ENCODE results near the gene NAP1L5. TPM values are rescaled to one million over a fixed set of nuclear protein-coding genes. Genes with fewer than 3 reads are reported as not detected.

NAP1L5 gene
- total and polyA plus RNA-seq, 2 experiments from 2014 or later = 2.0 to 2.4 TPM

GRCh38 chr4:88722276-88722780 is 24.7 kb upstream of the NAP1L5 start (continued):
- TF ChIP-seq ETS1 (IDR thresholded peaks at IDR 0.05) (no peak), ZNF114 (CRISPR knock-in tag; IDR thresholded peaks at IDR 0.05) (no peak)

DNA sequence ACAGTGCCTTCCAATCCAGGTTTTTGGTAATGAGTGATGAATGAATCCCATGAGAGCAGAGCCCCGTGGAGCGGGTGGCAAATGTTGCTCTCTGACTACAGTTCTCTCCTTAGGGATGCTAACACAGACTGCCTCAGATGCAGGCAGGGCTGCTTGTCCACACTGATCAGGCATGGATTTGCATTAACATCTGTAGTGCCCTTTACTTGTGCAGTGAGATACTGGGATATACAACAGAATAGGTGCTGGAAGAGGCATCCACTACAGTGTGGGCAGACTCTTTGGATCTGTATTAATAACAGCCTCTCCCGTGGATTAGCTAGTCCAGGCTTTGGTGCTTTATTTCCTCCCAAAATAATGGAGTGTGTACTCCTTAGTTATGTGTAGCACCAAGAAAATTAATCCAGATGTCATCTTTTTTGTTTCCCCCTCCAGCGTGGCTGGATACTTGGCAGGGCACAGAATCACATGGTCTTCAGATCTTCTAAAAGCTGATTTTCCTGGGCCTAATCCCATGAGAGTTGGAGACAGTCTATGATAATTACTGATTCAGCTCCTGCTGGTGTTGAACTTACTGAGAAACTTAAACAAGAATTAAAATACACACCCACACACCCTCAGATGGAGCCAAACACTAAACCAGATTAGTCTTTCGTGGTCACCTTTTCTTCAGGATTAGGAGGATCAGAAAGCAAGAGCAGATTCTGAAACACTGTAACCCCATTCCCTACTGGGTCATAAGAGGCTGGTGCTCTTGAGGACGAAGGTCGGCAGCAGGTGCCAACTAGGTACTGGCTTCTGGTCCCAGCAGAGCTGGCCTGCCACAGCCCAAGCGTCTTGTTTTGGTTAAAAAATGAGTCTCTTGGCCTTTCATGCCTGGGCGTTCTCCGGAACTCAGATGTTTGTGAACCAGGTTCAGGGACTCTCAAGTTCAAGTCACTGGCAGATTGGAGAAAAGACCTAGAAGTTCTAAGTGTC is 23.1 kb upstream of the NAP1L5 start:
- Histone ChIP-seq H4K20me1 (replicated peaks; ENCODE audit: insufficient read depth) (no peaks in the 10 kb centered on the region), H3K4me2 (no peak overlapping the region), H3K27me3 (ENCODE audit: insufficient read depth) (no peaks in the 10 kb centered on the region), H3K4me1 (ENCODE audit: insufficient read depth) (no peaks in the 10 kb centered on the region), H3K27ac (ENCODE audit: low read depth) (no peak overlapping the region), H3K4me3 (no peak overlapping the region), H3K36me3 (ENCODE audit: insufficient read depth) (0 out of 2 replicates have a peak, but pooled peaks cover 6% of the 10 kb centered on the region), H3K79me2 (replicated peaks; ENCODE audit: insufficient read depth) (no peaks in the 10 kb centered on the region), H2AFZ (no peak overlapping the region), H3K9me2 (ENCODE audit: insufficient read depth) (0 out of 2 replicates have a peak, but pooled peaks cover 3% of the 10 kb centered on the region), H3F3A (replicated peaks; ENCODE audit: low read depth) (no peaks in the 10 kb centered on the region)
- H3K27ac Mint-ChIP-seq = no peak overlapping the region; the same call in 1 of the 2 replicates
- ATAC-seq = no peak
- H3K36me3 Mint-ChIP-seq (ENCODE audit: low read depth) = peaks cover 17% of the 10 kb centered on the region
- DNase-seq (ENCODE audit: low spot score) = no peak
- peaks cover 4% of the 10 kb centered on the region for H3K27me3 Mint-ChIP-seq (ENCODE audit: insufficient read depth, low read depth, poor library complexity)
- no peak overlapping the region for H3K4me3 Mint-ChIP-seq
- TF ChIP-seq ZNF331 (CRISPR knock-in tag; IDR thresholded peaks at IDR 0.05; ENCODE audit: low read depth) (no peak), STAT1 (IDR thresholded peaks at IDR 0.05; ENCODE audit: unreplicated experiment) (no peak)
- TF ChIP-seq, protein P1, sequence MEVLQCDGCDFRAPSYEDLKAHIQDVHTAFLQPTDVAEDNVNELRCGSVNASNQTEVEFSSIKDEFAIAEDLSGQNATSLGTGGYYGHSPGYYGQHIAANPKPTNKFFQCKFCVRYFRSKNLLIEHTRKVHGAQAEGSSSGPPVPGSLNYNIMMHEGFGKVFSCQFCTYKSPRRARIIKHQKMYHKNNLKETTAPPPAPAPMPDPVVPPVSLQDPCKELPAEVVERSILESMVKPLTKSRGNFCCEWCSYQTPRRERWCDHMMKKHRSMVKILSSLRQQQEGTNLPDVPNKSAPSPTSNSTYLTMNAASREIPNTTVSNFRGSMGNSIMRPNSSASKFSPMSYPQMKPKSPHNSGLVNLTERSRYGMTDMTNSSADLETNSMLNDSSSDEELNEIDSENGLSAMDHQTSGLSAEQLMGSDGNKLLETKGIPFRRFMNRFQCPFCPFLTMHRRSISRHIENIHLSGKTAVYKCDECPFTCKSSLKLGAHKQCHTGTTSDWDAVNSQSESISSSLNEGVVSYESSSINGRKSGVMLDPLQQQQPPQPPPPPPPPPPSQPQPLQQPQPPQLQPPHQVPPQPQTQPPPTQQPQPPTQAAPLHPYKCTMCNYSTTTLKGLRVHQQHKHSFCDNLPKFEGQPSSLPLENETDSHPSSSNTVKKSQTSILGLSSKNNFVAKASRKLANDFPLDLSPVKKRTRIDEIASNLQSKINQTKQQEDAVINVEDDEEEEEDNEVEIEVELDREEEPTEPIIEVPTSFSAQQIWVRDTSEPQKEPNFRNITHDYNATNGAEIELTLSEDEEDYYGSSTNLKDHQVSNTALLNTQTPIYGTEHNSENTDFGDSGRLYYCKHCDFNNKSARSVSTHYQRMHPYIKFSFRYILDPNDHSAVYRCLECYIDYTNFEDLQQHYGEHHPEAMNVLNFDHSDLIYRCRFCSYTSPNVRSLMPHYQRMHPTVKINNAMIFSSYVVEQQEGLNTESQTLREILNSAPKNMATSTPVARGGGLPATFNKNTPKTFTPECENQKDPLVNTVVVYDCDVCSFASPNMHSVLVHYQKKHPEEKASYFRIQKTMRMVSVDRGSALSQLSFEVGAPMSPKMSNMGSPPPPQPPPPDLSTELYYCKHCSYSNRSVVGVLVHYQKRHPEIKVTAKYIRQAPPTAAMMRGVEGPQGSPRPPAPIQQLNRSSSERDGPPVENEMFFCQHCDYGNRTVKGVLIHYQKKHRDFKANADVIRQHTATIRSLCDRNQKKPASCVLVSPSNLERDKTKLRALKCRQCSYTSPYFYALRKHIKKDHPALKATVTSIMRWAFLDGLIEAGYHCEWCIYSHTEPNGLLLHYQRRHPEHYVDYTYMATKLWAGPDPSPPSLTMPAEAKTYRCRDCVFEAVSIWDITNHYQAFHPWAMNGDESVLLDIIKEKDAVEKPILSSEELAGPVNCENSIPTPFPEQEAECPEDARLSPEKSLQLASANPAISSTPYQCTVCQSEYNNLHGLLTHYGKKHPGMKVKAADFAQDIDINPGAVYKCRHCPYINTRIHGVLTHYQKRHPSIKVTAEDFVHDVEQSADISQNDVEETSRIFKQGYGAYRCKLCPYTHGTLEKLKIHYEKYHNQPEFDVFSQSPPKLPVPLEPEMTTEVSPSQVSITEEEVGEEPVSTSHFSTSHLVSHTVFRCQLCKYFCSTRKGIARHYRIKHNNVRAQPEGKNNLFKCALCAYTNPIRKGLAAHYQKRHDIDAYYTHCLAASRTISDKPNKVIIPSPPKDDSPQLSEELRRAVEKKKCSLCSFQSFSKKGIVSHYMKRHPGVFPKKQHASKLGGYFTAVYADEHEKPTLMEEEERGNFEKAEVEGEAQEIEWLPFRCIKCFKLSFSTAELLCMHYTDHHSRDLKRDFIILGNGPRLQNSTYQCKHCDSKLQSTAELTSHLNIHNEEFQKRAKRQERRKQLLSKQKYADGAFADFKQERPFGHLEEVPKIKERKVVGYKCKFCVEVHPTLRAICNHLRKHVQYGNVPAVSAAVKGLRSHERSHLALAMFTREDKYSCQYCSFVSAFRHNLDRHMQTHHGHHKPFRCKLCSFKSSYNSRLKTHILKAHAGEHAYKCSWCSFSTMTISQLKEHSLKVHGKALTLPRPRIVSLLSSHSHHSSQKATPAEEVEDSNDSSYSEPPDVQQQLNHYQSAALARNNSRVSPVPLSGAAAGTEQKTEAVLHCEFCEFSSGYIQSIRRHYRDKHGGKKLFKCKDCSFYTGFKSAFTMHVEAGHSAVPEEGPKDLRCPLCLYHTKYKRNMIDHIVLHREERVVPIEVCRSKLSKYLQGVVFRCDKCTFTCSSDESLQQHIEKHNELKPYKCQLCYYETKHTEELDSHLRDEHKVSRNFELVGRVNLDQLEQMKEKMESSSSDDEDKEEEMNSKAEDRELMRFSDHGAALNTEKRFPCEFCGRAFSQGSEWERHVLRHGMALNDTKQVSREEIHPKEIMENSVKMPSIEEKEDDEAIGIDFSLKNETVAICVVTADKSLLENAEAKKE (CRISPR knock-in tag; IDR thresholded peaks at IDR 0.05) = no peak
- peaks cover 9% of the 10 kb centered on the region; the same call in 2 of the 3 replicates for H3K4me1 Mint-ChIP-seq
- H3K9me3 Mint-ChIP-seq = peaks cover 16% of the 10 kb centered on the region

Data from GM23338 (cell line).